Naive B cell (primary cell): Measurements from ENCODE around the gene COG2. TPM values are rescaled to one million over a fixed set of nuclear protein-coding genes. Genes with fewer than 3 reads are reported as not detected.
"Not testable (repeated sequence)": the region's sequence is repeated elsewhere in the genome, so short reads cannot be mapped to it uniquely, and the experiment has no call there.

Experiments
- ATAC-seq, 2 donors: fragments of 150-1000 bp; cut with Tn5 transposase; 2 replicates each; pipeline ENCODE4 v1.10.0; 2021; ENCODE audit warnings: low read depth in 2 of 2, mild to moderate bottlenecking in 2 of 2, moderate library complexity in 2 of 2
- DNase-seq: peaks from one replicate; pipeline ENCODE4 v3.0.0; 2022
- H3K27ac Mint-ChIP-seq, 6 donors: one replicate each; pipeline ENCODE4 v1.8.0; 2020 to 2022; ENCODE audit warnings: mild to moderate bottlenecking in 6 of 6, mixed read lengths in 6 of 6, moderate library complexity in 5 of 6, inconsistent platforms in 2 of 6
- H3K27me3 Mint-ChIP-seq, 3 donors: one replicate each; pipeline ENCODE4 v1.8.0; 2021 to 2022; ENCODE audit warnings: mixed read lengths in 3 of 3, mild to moderate bottlenecking in 1 of 3
- H3K36me3 Mint-ChIP-seq, 2 donors: one replicate each; pipeline ENCODE4 v1.8.0; 2020 to 2022; ENCODE audit warnings: mixed read lengths in 2 of 2, inconsistent platforms in 1 of 2, mild to moderate bottlenecking in 1 of 2
- H3K4me1 Mint-ChIP-seq, 3 donors: one replicate each; pipeline ENCODE4 v1.8.0; 2020 to 2022; ENCODE audit warnings: mixed read lengths in 3 of 3, inconsistent platforms in 1 of 3, mild to moderate bottlenecking in 1 of 3, moderate library complexity in 1 of 3
- H3K4me3 Mint-ChIP-seq, 8 donors: one replicate each; pipeline ENCODE4 v1.8.0; 2020 to 2022; ENCODE audit warnings: mild to moderate bottlenecking in 8 of 8, mixed read lengths in 8 of 8, moderate library complexity in 8 of 8, inconsistent platforms in 2 of 8
- H3K9me3 Mint-ChIP-seq, 7 donors: one replicate each; pipeline ENCODE4 v1.8.0; 2020 to 2022; ENCODE audit warnings: mixed read lengths in 7 of 7, mild to moderate bottlenecking in 5 of 7, inconsistent platforms in 2 of 7, moderate library complexity in 1 of 7
- polyA plus RNA-seq, 6 donors: library from polyadenylated mRNA; unstranded; fragments of 300-500 nt; fragmentation: Illumina TruSeq; gene quantifications; one replicate each; pipeline ENCODE4 v1.2.3, GENCODE V29; 2021; ENCODE audit warnings: low read depth in 6 of 6

COG2 gene
- polyA plus RNA-seq, 6 donors from 2014 or later: 23.6 to 39.7 (median 33.9) TPM

DNA sequence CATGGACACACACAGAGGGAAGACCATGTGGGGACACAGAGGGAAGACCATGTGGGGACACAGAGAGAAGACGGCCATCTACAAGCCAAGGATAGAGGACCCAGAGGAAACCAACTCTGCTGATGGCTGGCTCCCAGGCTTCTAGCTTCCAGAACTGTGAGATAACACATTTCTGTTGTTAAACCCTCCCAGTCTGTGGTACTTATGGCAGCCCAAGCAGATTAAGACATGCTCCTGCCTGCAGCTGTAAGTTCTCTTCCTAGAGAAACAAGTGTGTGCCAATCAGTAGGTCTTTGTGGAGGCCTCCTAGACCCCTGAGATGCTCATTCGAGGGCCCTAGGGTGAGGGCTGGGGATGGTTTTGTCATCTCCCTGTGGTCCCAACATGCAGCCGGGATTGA, 69.0 kb downstream of the COG2 start:
- peaks cover 12 to 54% (median 34%) of the 10 kb centered on the region in 3 donors for H3K27me3 Mint-ChIP-seq
- no peak overlapping the region for H3K27ac Mint-ChIP-seq

GRCh38 chr1:230712470-230712942, 70.2 kb downstream of the COG2 start:
- H3K4me3 Mint-ChIP-seq: no peak overlapping the region
- H3K36me3 Mint-ChIP-seq: no peaks in the 10 kb centered on the region
- DNase-seq (no peak), ATAC-seq (no peak)
- peaks cover 0 to 4% (median 2%) of the 10 kb centered on the region in 3 donors for H3K4me1 Mint-ChIP-seq
- peaks cover 21 to 43% (median 31%) of the 10 kb centered on the region in 3 donors for H3K27me3 Mint-ChIP-seq
- H3K27ac Mint-ChIP-seq: no peak overlapping the region
- H3K9me3 Mint-ChIP-seq: peaks cover 3 to 16% (median 6%) of the 10 kb centered on the region in 7 donors

More for the DNA sequence above, 69.0 kb downstream of the COG2 start:
- Mint-ChIP-seq H3K36me3 (no peaks in the 10 kb centered on the region), H3K9me3 (peaks cover 0 to 9% (median 3%) of the 10 kb centered on the region in 7 donors), H3K4me1 (peaks cover 0 to 5% (median 2%) of the 10 kb centered on the region in 3 donors), H3K4me3 (no peak overlapping the region)
- ATAC-seq (no peak), DNase-seq (no peak)

DNA sequence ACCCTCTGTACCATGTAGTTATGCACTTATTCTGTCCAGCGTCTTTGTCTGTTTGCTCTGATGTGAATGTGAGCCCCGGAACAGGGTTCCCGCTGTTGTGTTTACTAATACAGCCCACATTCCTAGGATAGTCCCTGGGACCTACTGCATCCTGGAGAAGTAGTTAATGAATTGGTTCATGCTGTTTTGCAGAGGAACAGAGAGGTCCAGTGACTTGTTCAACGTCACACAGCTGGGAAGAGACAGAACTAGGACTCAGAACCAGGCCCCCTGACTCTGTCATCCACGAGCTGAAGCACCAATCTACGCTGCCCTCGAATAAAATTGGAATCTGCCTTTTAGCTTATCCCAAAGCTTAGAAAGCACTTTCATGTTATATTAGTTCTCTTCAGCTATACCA, 70.9 kb downstream of the COG2 start:
- DNase-seq (no peak), ATAC-seq (no peak)
- Mint-ChIP-seq H3K27me3 (peaks cover 21 to 37% (median 24%) of the 10 kb centered on the region in 3 donors), H3K27ac (no peak overlapping the region), H3K4me1 (no peaks in the 10 kb centered on the region), H3K4me3 (peak overlapping the region in 1 of 8 donors; percentile 6), H3K36me3 (no peaks in the 10 kb centered on the region), H3K9me3 (peaks cover 3 to 16% (median 6%) of the 10 kb centered on the region in 7 donors)

- Mint-ChIP-seq H3K27ac (no peak overlapping the region), H3K4me1 (no peaks in the 10 kb centered on the region), H3K27me3 (peaks cover 24 to 33% (median 24%) of the 10 kb centered on the region in 3 donors), H3K36me3 (no peaks in the 10 kb centered on the region), H3K9me3 (peaks cover 4 to 16% (median 6%) of the 10 kb centered on the region in 7 donors), H3K4me3 (no peak overlapping the region)
- DNase-seq (no peak), ATAC-seq (no peak)
These were observed 71.2 kb downstream of the COG2 start for GRCh38 chr1:230713547-230713914.

- Mint-ChIP-seq H3K4me3 (peak within 1 kb of the TSS in 1 of 8 donors; percentile 6), H3K27me3 (peaks cover 19 to 27% (median 25%) of the 10 kb centered on the region in 3 donors), H3K4me1 (no peaks in the 10 kb centered on the region)
These were observed 71.9 kb downstream of the COG2 start, which contains the start of gene AGT for GRCh38 chr1:230713915-230714764. AGT (minus strand) TSS chr1:230714122; CDS start chr1:230710823, 3,299 bp downstream.

GRCh38 chr1:230715510-230715909, 73.2 kb downstream of the COG2 start:
- H3K27ac Mint-ChIP-seq: no peak overlapping the region
- DNase-seq (no peak), ATAC-seq (no peak)
- H3K4me1 Mint-ChIP-seq: no peaks in the 10 kb centered on the region
- H3K9me3 Mint-ChIP-seq: peaks cover 4 to 16% (median 7%) of the 10 kb centered on the region in 7 donors
- peaks cover 19 to 25% (median 25%) of the 10 kb centered on the region in 3 donors for H3K27me3 Mint-ChIP-seq
- no peak overlapping the region for H3K4me3 Mint-ChIP-seq
- no peaks in the 10 kb centered on the region for H3K36me3 Mint-ChIP-seq

More at GRCh38 chr1:230713915-230714764, 71.9 kb downstream of the COG2 start, which contains the start of gene AGT:
- peaks cover 4 to 16% (median 6%) of the 10 kb centered on the region in 7 donors for H3K9me3 Mint-ChIP-seq
- H3K27ac Mint-ChIP-seq: no peak within 1 kb of the TSS
- ATAC-seq: no peak
- no peak for DNase-seq
- H3K36me3 Mint-ChIP-seq: no peaks in the 10 kb centered on the region

GRCh38 chr1:230716453-230716852, 74.2 kb downstream of the COG2 start:
- H3K27ac Mint-ChIP-seq, H3K4me3 Mint-ChIP-seq, DNase-seq, ATAC-seq, H3K36me3 Mint-ChIP-seq, H3K4me1 Mint-ChIP-seq: not testable (repeated sequence)
- Mint-ChIP-seq H3K27me3 (peaks cover 14 to 33% (median 25%) of the 10 kb centered on the region in 3 donors), H3K9me3 (peaks cover 7 to 20% (median 12%) of the 10 kb centered on the region in 7 donors)

DNA sequence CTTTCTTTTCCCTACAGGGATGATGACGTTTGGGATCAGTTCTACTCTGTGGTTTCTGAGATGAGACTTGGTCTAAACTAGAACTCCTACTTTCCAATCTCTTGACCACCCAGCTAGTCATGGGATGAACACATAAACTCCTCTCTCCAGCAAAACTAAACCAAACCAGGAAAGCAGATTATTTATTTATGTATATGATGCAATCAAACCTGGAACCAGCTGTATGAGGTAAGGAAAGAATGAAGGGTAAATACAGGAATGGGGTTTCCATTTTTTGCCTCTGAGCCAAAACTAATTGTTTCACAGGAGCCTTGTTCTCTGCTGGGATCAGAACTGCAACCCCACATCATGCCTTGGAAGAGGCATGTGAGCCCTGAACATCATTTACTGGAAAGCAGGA, 75.0 kb downstream of the COG2 start:
- Mint-ChIP-seq H3K27ac (no peak overlapping the region), H3K36me3 (peaks cover 5 to 10% of the 10 kb centered on the region in 2 donors), H3K9me3 (peaks cover 10 to 26% (median 16%) of the 10 kb centered on the region in 7 donors), H3K4me1 (no peaks in the 10 kb centered on the region), H3K27me3 (peaks cover 14 to 34% (median 25%) of the 10 kb centered on the region in 3 donors), H3K4me3 (no peak overlapping the region)
- DNase-seq: no peak
- ATAC-seq: no peak

GRCh38 chr1:230721849-230722522, 79.7 kb downstream of the COG2 start:
- not testable (repeated sequence) for H3K4me1 Mint-ChIP-seq, H3K27ac Mint-ChIP-seq, DNase-seq, H3K4me3 Mint-ChIP-seq, ATAC-seq
- H3K9me3 Mint-ChIP-seq: peaks cover 5 to 25% (median 16%) of the 10 kb centered on the region in 7 donors
- peaks cover 17 to 27% (median 24%) of the 10 kb centered on the region in 3 donors for H3K27me3 Mint-ChIP-seq
- H3K36me3 Mint-ChIP-seq: peaks cover 5 to 10% of the 10 kb centered on the region in 2 donors

GRCh38 chr1:230725256-230726012, 83.2 kb downstream of the COG2 start:
- no peak overlapping the region for H3K4me3 Mint-ChIP-seq

DNA sequence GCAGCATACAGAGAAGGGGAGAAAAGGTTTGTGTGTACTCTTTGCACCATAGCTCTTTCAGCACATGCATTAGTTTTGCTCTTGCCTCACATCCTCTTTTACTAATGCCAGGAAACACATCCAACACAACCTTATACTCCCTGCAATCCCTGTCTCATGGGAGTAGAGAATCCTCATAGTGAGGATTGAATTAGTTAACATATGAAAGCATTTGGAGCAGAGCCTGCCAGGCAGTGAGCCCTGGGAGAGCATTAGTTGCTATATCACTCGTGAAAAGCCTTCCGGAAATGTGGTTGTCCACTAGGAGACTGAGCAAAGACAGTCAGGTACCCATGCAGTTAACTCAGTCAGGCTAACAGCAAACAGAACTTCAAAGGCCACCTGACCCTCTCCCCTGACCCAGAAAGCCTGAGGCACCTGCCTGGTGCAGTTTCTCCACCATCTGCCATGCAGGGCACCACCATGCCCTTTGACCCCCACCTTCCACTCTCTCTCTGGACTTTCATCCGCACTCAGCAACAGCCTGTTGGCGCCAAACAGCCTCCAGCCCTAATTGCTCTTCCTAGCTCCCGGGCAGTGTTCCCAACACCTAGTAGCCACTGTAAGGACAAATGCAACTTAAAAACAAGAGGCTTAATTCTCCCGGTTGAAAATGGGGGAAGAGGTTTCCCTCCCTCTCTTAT, 86.6 kb downstream of the COG2 start:
- Mint-ChIP-seq H3K9me3 (peaks cover 0 to 7% (median 0%) of the 10 kb centered on the region in 7 donors), H3K4me3 (no peak overlapping the region), H3K27me3 (peaks cover 11 to 56% (median 34%) of the 10 kb centered on the region in 3 donors), H3K4me1 (no peaks in the 10 kb centered on the region), H3K27ac (no peak overlapping the region), H3K36me3 (no peaks in the 10 kb centered on the region)
- ATAC-seq (no peak), DNase-seq (no peak)

More at GRCh38 chr1:230725256-230726012, 83.2 kb downstream of the COG2 start:
- Mint-ChIP-seq H3K36me3 (peaks cover 5 to 10% of the 10 kb centered on the region in 2 donors), H3K9me3 (peaks cover 5 to 29% (median 12%) of the 10 kb centered on the region in 7 donors), H3K4me1 (no peaks in the 10 kb centered on the region), H3K27ac (no peak overlapping the region), H3K27me3 (peaks cover 14 to 42% (median 33%) of the 10 kb centered on the region in 3 donors)
- no peak for DNase-seq
- no peak for ATAC-seq

DNA sequence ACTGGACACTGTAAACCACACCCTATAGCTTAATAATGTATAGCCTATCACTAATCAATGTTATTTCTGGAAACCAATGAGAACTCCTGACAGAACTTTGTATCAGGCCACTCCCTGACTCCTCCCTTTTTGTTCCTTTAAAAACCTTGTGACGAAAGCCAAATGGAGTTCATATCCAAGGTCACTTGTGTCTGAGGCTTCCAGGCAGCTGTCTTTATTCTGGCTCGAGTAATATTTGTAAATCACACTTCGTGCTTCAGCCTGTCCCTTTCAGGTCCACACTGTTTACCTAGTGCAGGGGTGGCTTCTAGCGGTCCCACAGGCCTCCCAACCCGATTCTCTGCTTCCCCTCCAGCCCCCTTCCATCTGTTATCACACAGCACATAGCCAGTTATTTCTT, 88.7 kb downstream of the COG2 start:
- Mint-ChIP-seq H3K4me3 (no peak overlapping the region), H3K27me3 (peaks cover 9 to 60% (median 46%) of the 10 kb centered on the region in 3 donors), H3K4me1 (no peaks in the 10 kb centered on the region), H3K36me3 (no peaks in the 10 kb centered on the region), H3K27ac (peak overlapping the region in 1 of 6 donors; percentile 86), H3K9me3 (peaks cover 0 to 6% (median 0%) of the 10 kb centered on the region in 7 donors)
- no peak for ATAC-seq
- DNase-seq: no peak
